Ramos (cell line): ENCODE data around the gene KRT33A.
"Not testable (repeated sequence)": the region's sequence is repeated elsewhere in the genome, so short reads cannot be mapped to it uniquely, and the experiment has no call there.

ENCODE experiments used
- in situ Hi-C: fragments of 300-500 bp; cut with MboI; formaldehyde crosslinking; loops from one replicate; pipeline ENCODE4 v1.14.3; 2022; ENCODE audit warnings: low sequenced_read_pairs; ENCODE audit not compliant: unreplicated experiment

The KRT33A gene

GRCh38 chr17:41367426-41368075 is 16.9 kb upstream of the KRT33A start:
- in situ Hi-C loops: no loop called here

DNA sequence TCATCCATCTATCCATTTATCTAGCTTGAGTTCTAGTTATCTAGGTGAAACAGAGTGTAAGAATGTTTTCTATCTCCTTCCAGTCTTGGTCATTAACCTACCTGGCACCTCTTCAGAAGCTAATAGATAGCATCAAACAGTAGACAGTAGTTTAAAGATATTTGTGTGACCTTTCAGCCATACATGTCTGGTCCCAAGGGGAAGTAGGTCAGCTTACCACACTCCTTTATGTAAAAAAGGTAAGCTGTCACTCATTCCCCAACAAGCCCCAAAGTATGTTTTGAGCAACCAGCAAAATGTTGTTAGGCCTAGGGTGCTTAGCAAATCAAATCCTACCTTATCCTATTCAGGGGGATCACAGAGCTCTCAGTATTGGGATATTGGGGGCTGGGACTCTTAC is 15.4 kb upstream of the KRT33A start:
- in situ Hi-C loops: no loop called here

DNA sequence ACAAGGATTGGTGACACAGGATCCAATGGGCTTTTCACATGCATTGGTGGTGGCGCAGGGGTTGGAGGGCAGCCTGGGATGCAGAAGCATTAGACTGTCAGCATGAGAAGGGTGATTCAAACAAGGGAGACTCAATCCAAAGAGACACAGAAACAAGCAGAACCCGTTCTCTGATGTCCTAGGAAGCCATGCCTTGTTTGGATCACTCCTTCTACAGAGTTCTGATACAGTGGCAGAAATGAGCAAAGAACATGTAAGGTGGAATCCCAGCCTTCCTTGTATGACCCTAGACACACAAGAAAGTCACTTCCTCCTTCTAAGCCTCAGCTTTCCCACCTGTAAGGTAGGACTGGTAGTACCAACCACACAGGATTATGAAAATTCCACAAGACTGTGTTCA is 13.3 kb upstream of the KRT33A start:
- in situ Hi-C loops: no loop called here

- in situ Hi-C loops: no loop called here
Observed at GRCh38 chr17:41360296-41360995, 9.8 kb upstream of the KRT33A start.

GRCh38 chr17:41354536-41354935 is 3.9 kb upstream of the KRT33A start:
- in situ Hi-C loops: no loop called here

DNA sequence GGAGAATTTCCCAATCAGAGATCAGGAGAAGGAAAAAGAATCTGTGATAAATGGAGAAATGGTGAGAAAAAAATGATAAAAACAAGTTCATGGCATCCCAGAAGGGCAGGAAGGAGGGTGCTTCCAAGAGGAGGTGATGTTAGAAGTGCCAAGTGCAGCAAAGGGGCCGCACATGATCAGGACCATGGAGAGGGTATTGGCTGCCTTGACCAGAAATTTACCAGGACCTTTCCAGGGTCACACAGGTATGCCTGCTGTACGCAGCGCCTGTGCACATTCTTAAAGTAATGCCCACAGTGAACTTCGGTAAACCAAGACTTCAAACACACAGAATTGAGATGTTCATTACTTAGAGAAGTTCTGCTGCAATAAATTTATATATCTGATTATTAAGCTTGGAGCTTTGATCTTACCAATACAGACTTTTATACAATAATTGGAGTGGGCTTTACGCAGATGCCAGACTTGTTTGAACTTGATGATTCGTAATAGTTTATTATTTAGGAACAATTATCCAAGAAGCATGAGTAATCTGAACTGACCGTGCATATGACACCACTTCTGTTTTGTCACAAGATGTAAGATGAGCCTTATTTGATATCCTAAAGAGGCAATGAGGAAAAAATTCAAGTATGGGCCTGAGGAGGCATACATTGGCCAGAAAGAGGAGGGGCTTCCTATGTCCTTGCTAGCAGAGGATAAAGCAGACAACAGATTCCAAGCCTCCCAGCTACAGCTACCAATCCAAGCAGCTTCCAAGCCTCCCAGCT is 2.2 kb upstream of the KRT33A start:
- in situ Hi-C loops: no loop called here

GRCh38 chr17:41351177-41351576 is 549 bp upstream of the KRT33A start:
- in situ Hi-C loops: no loop called here

DNA sequence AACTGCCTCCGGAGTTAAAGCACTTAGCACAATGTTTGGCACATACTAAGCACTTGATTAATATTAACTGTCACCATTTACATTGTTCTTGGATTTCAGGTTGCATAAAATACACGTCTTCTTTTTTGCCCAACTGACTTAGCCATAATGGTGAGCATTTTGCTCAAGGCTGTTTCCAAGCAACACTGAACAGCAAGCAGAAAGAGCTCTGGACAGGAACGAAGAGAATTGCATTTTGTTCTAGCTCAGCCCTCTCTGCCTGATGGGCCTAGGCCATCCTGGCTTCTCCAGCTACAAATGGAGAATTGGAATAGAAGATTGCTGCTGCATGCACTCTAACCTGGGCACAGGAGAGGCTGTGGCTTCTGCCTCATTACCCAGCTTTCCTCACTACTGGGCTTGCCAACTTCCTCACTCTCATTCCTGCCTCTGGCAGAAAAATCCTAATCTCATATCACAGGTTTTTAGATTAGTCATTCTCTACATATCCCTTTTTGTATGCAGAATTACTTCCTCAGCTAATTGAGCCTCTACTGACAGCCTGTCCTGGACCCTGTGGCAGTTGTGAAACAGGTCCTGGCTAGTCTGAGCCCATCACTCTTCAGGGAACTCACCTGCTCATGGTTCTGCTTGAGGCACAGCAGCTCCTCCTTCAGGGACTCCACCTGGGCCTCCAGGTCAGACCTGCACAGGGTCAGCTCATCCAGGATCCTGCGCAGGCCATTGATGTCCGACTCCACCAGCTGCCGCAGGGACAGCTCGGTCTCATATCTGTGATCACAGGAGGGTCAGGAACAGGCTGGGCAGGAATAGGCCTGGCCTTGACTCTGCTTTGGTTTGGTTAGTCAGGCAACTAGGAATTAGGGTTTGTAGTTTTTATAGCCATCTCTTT is 2.5 kb downstream of the KRT33A start:
- in situ Hi-C loops: no loop called here

- in situ Hi-C loops: not testable (repeated sequence)
Observed at GRCh38 chr17:41346421-41346820, 4.2 kb downstream of the KRT33A start.

- in situ Hi-C loops: no loop called here
Observed at GRCh38 chr17:41345992-41346391, 4.6 kb downstream of the KRT33A start.

DNA sequence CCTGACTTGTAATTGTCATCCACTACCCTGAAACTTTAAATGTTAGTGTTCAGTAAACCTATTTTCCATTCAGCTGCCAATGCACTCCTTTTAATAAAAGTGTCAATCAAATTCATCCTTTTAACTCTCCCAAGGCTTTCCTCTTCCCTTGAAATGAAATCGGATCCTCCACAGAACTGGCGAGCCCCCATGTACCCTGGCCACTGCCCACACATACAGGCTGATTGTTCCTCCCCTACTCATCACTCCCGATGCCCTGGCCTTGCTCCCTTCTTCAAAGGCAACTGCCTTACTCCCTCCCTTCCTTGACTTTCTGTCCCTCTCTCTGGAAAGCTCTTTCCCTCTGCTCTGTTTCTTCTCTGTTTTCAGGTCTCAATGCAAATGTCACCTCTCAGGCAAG is 7.6 kb downstream of the KRT33A start:
- in situ Hi-C loops: no loop called here

DNA sequence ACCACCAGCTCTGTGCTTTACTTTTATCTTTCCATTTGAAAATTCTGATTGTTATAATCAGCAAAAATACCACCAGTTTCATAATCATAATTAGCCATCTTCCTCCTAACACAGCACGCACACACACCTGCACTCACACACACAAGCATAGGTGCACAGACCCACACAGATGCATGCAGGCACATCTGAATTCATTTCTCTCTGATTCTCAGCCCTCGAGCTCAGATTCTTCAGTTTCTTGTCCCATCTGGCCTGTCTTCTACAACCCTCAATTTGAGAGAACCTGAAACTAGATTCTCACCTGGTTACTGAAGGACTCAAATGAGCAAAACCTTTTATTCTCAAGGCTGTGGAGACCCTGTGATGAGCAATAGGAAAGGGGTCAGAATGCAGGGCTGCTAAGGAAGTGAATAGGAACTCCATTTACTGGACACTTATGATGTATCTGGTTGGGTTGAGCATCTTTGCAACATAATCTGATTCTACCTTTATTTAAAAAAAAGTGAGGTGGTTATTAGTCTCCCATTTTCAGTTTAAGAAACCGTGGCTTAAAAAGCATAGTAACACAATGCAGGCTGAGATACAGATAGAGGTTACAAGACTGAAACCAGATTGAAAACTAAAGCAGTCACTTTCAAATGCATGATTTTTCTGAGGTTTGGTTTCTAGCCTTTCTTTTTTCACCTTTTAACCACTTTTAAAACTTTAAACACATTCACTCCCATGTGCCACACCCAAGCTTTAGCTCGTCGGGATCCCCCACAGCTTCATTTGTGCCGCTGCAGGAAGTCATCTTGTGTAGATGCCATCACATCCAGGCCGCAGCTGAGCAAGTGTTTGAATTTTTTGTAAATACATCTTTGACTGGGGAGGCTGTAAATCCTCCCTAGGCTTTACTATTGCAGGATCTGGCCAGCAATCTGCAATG is 9.4 kb downstream of the KRT33A start:
- in situ Hi-C loops: no loop called here

GRCh38 chr17:41340494-41340893 is 10.1 kb downstream of the KRT33A start:
- in situ Hi-C loops: no loop called here

DNA sequence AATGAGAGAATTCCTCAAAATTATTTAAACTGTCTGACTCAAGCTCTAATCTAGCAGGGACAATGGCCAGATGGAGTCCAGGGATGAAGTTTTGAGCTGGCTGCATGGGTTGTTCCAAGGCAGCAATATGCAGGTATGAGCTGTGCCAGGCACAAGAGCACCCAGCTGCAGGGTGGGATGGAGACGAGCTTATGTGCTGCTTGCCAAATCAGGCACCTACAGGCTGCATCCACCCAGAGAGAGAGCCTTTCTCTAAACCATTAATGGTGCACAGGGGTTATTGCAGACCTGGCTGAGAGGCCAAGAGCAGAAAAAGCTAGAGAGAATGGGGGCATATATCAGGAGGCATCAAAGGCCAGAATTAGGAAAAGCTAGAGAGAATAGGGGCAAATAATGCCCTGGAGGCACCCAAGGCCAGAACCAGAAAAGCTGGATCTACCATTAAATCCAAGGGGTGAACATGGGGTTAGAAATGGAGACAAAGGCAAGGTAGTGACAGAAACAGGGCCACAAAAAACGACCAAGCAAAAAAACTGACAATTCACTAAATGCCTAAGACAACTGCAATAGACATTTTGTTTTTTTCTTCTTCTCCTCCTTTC is 11.0 kb downstream of the KRT33A start:
- in situ Hi-C loops: no loop called here

DNA sequence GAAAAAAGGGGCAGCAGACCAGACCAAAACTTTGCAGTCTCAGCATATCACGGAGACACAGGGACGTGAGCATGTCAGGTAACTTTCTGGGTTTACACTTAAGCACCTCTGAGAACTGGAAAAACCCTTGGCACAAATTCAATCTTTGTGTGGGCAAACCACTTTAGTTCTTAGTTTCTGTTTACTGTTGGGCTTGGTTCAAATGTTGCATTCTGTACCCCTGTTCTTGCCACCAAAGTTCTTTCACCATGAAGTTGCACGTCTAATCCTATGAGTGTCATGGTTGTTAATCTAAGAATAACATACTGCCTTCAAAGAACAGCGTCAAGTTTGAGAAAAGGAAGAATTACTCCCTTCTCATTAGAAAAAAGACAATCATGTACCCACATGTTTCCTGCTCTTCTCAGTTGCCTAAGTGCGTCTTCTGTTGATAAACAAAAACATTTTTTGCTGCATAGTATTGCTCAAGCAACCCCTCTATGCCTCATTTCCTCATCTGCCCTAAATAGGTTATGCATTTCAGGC is 11.6 kb downstream of the KRT33A start:
- in situ Hi-C loops: no loop called here

GRCh38 chr17:41335747-41336146 is 14.9 kb downstream of the KRT33A start:
- in situ Hi-C loops: no loop called here

DNA sequence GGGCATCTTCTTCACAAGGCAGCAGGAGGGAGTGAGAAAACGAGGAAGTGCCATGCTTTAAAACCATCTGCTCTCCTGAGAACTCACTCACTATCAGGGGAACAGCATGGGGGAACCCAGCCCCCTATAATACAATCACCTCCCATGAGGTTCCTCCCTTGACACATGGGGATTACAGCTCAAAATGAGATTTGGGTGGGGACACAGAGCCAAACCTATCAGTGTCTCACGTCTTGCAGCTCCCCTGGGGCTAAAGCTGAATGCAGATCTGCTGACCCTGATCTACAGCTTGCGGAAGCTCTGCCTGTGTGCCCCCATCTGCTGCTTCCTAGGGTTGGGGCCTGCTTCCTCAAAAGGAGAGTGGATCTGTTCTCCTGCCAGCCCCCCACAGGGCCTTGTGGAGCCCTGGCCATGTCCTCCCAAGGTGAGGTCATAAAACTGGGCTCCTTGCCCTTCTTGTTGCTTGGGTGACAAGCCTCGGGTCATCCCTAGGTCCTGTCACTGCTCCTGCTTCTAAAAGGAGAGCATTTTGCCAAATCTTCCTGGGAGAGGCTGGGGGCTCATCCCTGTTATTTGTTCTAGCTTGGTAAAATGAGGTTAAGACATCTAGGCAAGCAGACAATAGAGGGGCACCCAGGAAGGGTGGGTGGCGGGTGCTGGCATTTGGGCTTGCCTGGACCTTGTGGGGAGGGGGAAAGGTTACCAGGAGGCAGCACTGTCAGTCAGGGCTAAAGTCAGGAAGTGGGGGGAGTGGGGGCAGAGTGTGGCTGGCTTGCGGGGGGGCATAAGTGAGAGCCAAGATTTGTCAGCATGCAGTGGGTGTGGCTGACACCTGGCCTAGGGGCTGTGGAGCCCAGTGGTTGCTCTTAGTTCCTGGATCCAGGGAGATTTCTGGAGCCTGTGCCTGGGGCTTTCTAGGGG is 16.0 kb downstream of the KRT33A start:
- in situ Hi-C loops: no loop called here

GRCh38 chr17:41333836-41334235 is 16.8 kb downstream of the KRT33A start:
- in situ Hi-C loops: no loop called here
